Activated CD8-positive, alpha-beta memory T cell treated with anti-CD3 and anti-CD28 coated beads, Interleukin-2, amount 50 U/mL, for 4 hours (primary cell): ENCODE measurements around the gene NDUFA13.
A peak's percentile ranks its signal among the peaks of the same experiment; 100 is the strongest.

Experiments used
- DNase-seq: peaks from one replicate; pipeline ENCODE4 v3.0.0-alpha.2; 2020

The NDUFA13 gene

GRCh38 chr19:19513682-19514081, 2.3 kb upstream of the NDUFA13 start:
- DNase-seq = no peak

GRCh38 chr19:19514215-19514657, 1.8 kb upstream of the NDUFA13 start:
- DNase-seq = no peak

- DNase-seq = no peak
These were observed 964 bp upstream of the NDUFA13 start, which contains the start of gene TSSK6 for GRCh38 chr19:19514881-19515641. Gene TSSK6 (minus strand): TSS chr19:19515548. CDS start chr19:19515427, 121 bp downstream.

- DNase-seq = no peak
These were observed 1.2 kb downstream of the NDUFA13 start for GRCh38 chr19:19517235-19517619.

GRCh38 chr19:19520989-19521388, 5.0 kb downstream of the NDUFA13 start:
- no peak for DNase-seq

GRCh38 chr19:19523177-19523576, 7.2 kb downstream of the NDUFA13 start:
- DNase-seq = no peak

GRCh38 chr19:19524053-19524452, 8.0 kb downstream of the NDUFA13 start:
- DNase-seq = no peak

GRCh38 chr19:19525611-19526380, 9.8 kb downstream of the NDUFA13 start:
- DNase-seq = no peak

GRCh38 chr19:19526581-19527370, 10.8 kb downstream of the NDUFA13 start:
- DNase-seq = no peak

GRCh38 chr19:19527371-19527656, 11.3 kb downstream of the NDUFA13 start:
- DNase-seq = no peak

- no peak for DNase-seq
These were observed 11.9 kb downstream of the NDUFA13 start for GRCh38 chr19:19527674-19528625.

- no peak for DNase-seq
These were observed 12.9 kb downstream of the NDUFA13 start, which contains the start of gene YJEFN3 for GRCh38 chr19:19528721-19529490. Gene YJEFN3 (plus strand): TSS chr19:19528911. CDS start chr19:19528933, 22 bp downstream.

- DNase-seq = no peak
These were observed 13.9 kb downstream of the NDUFA13 start for GRCh38 chr19:19529783-19530422.

- no peak for DNase-seq
These were observed 14.4 kb downstream of the NDUFA13 start for GRCh38 chr19:19530423-19530804.

- no peak for DNase-seq
These were observed 14.9 kb downstream of the NDUFA13 start for GRCh38 chr19:19530889-19531288.

GRCh38 chr19:19531951-19532805, 16.2 kb downstream of the NDUFA13 start:
- DNase-seq = peak; percentile 92

GRCh38 chr19:19532806-19533701, 17.0 kb downstream of the NDUFA13 start:
- DNase-seq = no peak

GRCh38 chr19:19533841-19534240, 17.8 kb downstream of the NDUFA13 start:
- no peak for DNase-seq
